Measurements from ENCODE around the gene SLC38A3. TPM values are rescaled to one million over a fixed set of nuclear protein-coding genes. Genes with fewer than 3 reads are reported as not detected.
A peak's percentile ranks its signal among the peaks of the same experiment; 100 is the strongest.

The SLC38A3 gene
- total RNA-seq, 1 donor from 2014 or later, result 0.17 TPM

DNA sequence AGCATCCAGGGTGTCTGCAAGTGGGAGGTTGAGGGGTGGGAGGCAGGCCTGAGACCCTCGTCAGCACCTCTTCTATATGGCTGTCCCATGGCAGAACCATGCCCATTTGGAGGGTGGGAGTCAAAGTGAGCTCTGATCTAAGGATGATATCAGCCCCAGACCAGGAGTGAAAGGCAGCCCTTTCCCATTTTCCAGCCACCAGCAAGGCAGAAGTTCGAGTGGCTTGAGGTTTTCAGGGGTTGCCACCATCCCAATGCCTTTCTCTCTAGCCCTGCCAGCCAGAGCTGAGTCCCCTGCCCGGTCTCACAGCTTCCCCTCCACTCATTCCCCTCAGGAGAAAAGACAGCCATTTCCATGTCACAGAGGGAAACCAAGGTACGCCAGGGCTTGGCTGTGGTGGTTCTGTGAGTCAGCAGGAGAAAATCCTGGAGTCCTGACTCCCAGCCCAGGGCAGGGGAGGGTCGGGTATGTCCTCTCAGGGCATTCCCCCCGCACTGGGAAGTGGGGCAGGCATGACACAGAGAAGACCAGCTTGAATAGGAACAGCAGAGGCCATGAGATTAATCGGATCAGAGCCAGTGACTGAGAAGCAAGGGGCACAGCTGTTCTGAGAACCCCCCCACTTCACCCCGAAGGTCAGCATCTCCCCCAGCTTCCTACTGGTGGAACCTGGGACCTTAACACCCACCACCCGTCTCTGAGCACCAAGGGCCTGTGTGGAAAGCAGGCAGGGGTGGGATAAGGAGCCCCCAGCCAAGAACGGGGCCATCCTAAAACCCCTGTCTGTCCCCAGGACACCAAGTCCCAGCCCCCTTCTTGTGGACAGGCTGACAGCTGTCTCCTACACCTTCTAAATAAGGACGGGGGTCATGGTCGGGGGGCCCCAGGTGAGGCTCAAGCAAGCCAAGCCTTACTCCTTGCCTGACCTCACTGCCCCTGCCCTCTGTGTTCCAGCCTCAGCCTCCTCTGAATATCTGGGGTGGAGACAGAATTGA is 965 bp upstream of the SLC38A3 start:
- Mint-ChIP-seq H3K27me3 (ENCODE audit: insufficient read depth, low read depth) (peaks cover 30% of the 10 kb centered on the region), H3K36me3 (no peaks in the 10 kb centered on the region), H3K9me3 (no peaks in the 10 kb centered on the region), H3K4me1 (peaks cover 25% of the 10 kb centered on the region), H3K4me3 (peak overlapping the region; percentile 65), H3K27ac (peak overlapping the region; percentile 11)
- Histone ChIP-seq H3K4me3 (no peak overlapping the region), H3K79me2 (ENCODE audit: low read depth) (no peaks in the 10 kb centered on the region), H3K4me2 (peak overlapping the region; percentile 96), H3F3A (ENCODE audit: low read depth) (peaks cover 10% of the 10 kb centered on the region), H3K9me3 (ENCODE audit: low read depth) (no peaks in the 10 kb centered on the region), H3K27me3 (peaks cover 41% of the 10 kb centered on the region), H2AFZ (replicated peaks) (no peak overlapping the region), H3K36me3 (no peaks in the 10 kb centered on the region), H4K20me1 (ENCODE audit: low read depth) (no peaks in the 10 kb centered on the region), H3K27ac (no peak overlapping the region), H3K4me1 (peaks cover 12% of the 10 kb centered on the region), H3K9ac (no peak overlapping the region)
- no peak for DNase-seq (ENCODE audit: low spot score)
- no peak for TF ChIP-seq CTCF (IDR thresholded peaks at IDR 0.05)
- TF ChIP-seq EZH2phosphoT487 (IDR thresholded peaks at IDR 0.05), result no peak
- no peak for TF ChIP-seq EZH2 (IDR thresholded peaks at IDR 0.05)

DNA sequence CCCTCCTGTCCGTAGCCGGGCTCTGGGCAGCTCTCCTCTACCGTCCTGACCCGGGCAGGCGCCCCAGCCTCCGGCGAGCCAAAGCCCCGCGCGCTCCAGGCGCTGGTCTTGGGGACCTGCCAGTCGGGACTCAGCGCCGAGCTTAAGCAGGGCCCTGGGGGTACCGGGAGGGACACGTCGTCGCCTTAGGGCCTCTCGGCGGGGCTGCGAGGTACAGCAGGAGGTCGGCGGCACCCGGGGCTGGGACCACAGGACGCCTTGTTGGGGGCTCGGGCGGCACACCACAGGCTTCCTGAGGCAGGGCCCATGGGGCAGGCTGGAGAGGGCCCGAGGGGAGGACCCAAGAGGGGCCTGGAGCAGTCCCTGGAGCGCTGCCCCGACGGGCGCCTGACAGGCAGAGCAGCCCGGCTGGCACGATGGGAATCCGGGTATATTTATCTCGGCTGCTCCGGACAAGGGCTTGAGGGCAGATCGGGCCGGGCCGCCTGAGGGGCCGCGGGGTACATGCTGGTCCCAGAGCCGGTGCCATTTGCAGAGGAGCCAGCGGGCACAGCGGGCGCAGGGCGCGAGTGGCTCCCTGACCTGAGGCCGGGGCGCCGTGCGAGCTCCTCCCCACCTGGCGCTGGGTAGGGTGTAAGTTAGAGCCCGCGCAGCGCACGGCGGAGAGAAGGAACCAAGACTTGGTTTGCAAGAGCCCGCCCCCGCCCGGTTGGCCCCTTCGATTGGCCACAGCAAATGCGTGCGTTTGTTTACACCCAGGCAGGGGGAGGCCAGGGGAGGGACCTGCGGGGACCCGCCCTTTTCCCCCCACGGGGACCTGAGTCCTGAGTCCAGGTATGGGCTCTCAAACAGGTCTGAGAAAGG is 574 bp downstream of the SLC38A3 start:
- TF ChIP-seq EZH2phosphoT487 (IDR thresholded peaks at IDR 0.05) (peak; percentile 44), EZH2 (IDR thresholded peaks at IDR 0.05) (peak; percentile 71), CTCF (IDR thresholded peaks at IDR 0.05) (no peak)
- peak overlapping the region; percentile 17 for H3K9ac ChIP-seq
- H3K27me3 Mint-ChIP-seq (ENCODE audit: insufficient read depth, low read depth), result peaks cover 30% of the 10 kb centered on the region
- H3K9me3 ChIP-seq (ENCODE audit: low read depth), result no peaks in the 10 kb centered on the region
- peak overlapping the region; percentile 62 for H3K4me3 ChIP-seq
- no peaks in the 10 kb centered on the region for H3K79me2 ChIP-seq (ENCODE audit: low read depth)
- no peaks in the 10 kb centered on the region for H3K36me3 ChIP-seq
- peak overlapping the region; percentile 93 for H2AFZ ChIP-seq (replicated peaks)
- H3K27ac Mint-ChIP-seq, result no peak overlapping the region
- H3K4me2 ChIP-seq, result peak overlapping the region; percentile 96
- H3K9me3 Mint-ChIP-seq, result no peaks in the 10 kb centered on the region
- peaks cover 12% of the 10 kb centered on the region for H3K4me1 ChIP-seq
- DNase-seq (ENCODE audit: low spot score), result peak; percentile 80
- peaks cover 10% of the 10 kb centered on the region for H3F3A ChIP-seq (ENCODE audit: low read depth)
- H3K27me3 ChIP-seq, result peaks cover 41% of the 10 kb centered on the region
- peak overlapping the region; percentile 78 for H3K4me3 Mint-ChIP-seq
- H3K4me1 Mint-ChIP-seq, result peaks cover 25% of the 10 kb centered on the region
- no peaks in the 10 kb centered on the region for H4K20me1 ChIP-seq (ENCODE audit: low read depth)
- H3K36me3 Mint-ChIP-seq, result no peaks in the 10 kb centered on the region
- H3K27ac ChIP-seq, result no peak overlapping the region

DNA sequence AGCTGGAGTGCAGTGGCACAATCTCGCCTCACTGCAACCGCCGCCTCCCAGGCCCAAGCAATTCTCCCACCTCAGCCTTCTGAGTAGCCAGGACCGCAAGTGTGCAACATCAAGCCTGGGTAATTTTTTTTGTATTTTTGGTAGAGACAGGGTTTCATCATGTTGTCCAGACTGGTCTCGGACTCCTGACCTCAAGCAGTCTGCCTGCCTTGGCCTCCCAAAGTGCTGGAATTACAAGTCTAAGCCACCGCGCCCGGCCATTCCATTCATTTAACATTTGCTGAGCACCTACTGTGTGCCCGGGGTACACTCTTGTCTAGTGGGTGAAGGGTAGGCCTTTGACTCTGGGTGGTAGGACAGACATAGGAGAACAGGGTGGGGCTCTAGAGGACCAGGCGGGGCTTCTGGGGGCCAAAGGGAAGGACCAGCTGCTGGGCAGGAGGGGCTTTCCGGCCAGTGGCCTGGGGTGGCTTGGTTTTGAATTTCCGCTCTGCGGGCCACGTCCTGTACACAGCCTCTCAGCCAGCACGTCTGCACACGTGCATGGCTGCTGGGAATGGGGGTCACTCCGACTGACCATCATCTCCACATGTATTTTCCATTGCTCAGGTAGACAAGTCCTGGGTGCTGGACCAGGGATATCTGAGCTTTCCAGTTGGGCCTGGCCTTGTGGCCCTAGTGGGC is 2.4 kb downstream of the SLC38A3 start:
- H3K36me3 ChIP-seq, result no peaks in the 10 kb centered on the region
- H3K9ac ChIP-seq, result no peak overlapping the region
- no peaks in the 10 kb centered on the region for H3K36me3 Mint-ChIP-seq
- no peaks in the 10 kb centered on the region for H3K9me3 Mint-ChIP-seq
- no peak overlapping the region for H3K27ac ChIP-seq
- no peak for TF ChIP-seq EZH2phosphoT487 (IDR thresholded peaks at IDR 0.05)
- peaks cover 26% of the 10 kb centered on the region for H3K4me1 Mint-ChIP-seq
- H3K4me2 ChIP-seq, result no peak overlapping the region
- peaks cover 29% of the 10 kb centered on the region for H3K27me3 Mint-ChIP-seq (ENCODE audit: insufficient read depth, low read depth)
- H3K4me3 ChIP-seq, result no peak overlapping the region
- no peaks in the 10 kb centered on the region for H3K79me2 ChIP-seq (ENCODE audit: low read depth)
- peaks cover 10% of the 10 kb centered on the region for H3F3A ChIP-seq (ENCODE audit: low read depth)
- H2AFZ ChIP-seq (replicated peaks), result no peak overlapping the region
- no peaks in the 10 kb centered on the region for H4K20me1 ChIP-seq (ENCODE audit: low read depth)
- H3K4me1 ChIP-seq, result peaks cover 7% of the 10 kb centered on the region
- DNase-seq (ENCODE audit: low spot score), result no peak
- H3K9me3 ChIP-seq (ENCODE audit: low read depth), result no peaks in the 10 kb centered on the region
- H3K27ac Mint-ChIP-seq, result no peak overlapping the region
- no peak overlapping the region for H3K4me3 Mint-ChIP-seq
- H3K27me3 ChIP-seq, result peaks cover 41% of the 10 kb centered on the region

All from neural progenitor cell (in vitro differentiated cells).